Measurements from ENCODE around the gene OTOS. TPM values are rescaled to one million over a fixed set of nuclear protein-coding genes. Genes with fewer than 3 reads are reported as not detected.

OTOS gene
- total RNA-seq, 1 donor from 2014 or later: not detected

GRCh38 chr2:240106765-240107476 lies 33.5 kb downstream of the OTOS start:
- Mint-ChIP-seq H3K4me1 (ENCODE audit: low read depth, unreplicated experiment) (no peaks in the 10 kb centered on the region), H3K9me3 (ENCODE audit: unreplicated experiment) (no peaks in the 10 kb centered on the region), H3K4me3 (ENCODE audit: unreplicated experiment) (no peak overlapping the region), H3K27me3 (ENCODE audit: low read depth, unreplicated experiment) (peaks cover 25% of the 10 kb centered on the region), H3K27ac (ENCODE audit: unreplicated experiment) (no peak overlapping the region), H3K36me3 (ENCODE audit: low read depth, unreplicated experiment) (no peaks in the 10 kb centered on the region)
- Histone ChIP-seq H3K27ac (ENCODE audit: low read depth, low read length) (no peak overlapping the region), H3K79me2 (ENCODE audit: insufficient read depth, low read length) (no peaks in the 10 kb centered on the region), H3K27me3 (ENCODE audit: insufficient read depth, low read length) (no peaks in the 10 kb centered on the region), H3K9ac (ENCODE audit: low read length) (no peak overlapping the region), H3K4me2 (ENCODE audit: low read length) (no peak overlapping the region), H3K9me3 (ENCODE audit: insufficient read depth, low read depth, low read length) (no peaks in the 10 kb centered on the region), H3K4me3 (ENCODE audit: insufficient read depth, low read depth, low read length) (no peak overlapping the region), H3K4me1 (ENCODE audit: insufficient read depth, low read length) (no peaks in the 10 kb centered on the region), H3K36me3 (ENCODE audit: insufficient read depth, low read length) (no peaks in the 10 kb centered on the region), H4K20me1 (ENCODE audit: insufficient read depth, low read length) (no peaks in the 10 kb centered on the region), H2AFZ (ENCODE audit: low read depth, low read length) (no peak overlapping the region)
- FAIRE-seq (no peak), DNase-seq (ENCODE audit: low read depth) (no peak)
- TF ChIP-seq EZH2 (IDR thresholded peaks at IDR 0.05; ENCODE audit: insufficient read depth, low read length) (no peak), CTCF (IDR thresholded peaks at IDR 0.05; ENCODE audit: insufficient read depth, low read depth, low read length) (no peak)

- no peak overlapping the region for H2AFZ ChIP-seq (ENCODE audit: low read depth, low read length)
- Mint-ChIP-seq H3K27me3 (ENCODE audit: low read depth, unreplicated experiment) (peaks cover 21% of the 10 kb centered on the region), H3K36me3 (ENCODE audit: low read depth, unreplicated experiment) (no peaks in the 10 kb centered on the region), H3K4me1 (ENCODE audit: low read depth, unreplicated experiment) (no peaks in the 10 kb centered on the region), H3K9me3 (ENCODE audit: unreplicated experiment) (peaks cover 2% of the 10 kb centered on the region), H3K4me3 (ENCODE audit: unreplicated experiment) (no peak overlapping the region), H3K27ac (ENCODE audit: unreplicated experiment) (no peak overlapping the region)
- H3K9ac ChIP-seq (ENCODE audit: low read length): no peak overlapping the region
- peaks cover 3% of the 10 kb centered on the region for H3K27me3 ChIP-seq (ENCODE audit: insufficient read depth, low read length)
- no peaks in the 10 kb centered on the region for H4K20me1 ChIP-seq (ENCODE audit: insufficient read depth, low read length)
- FAIRE-seq (no peak), DNase-seq (ENCODE audit: low read depth) (no peak)
- H3K36me3 ChIP-seq (ENCODE audit: insufficient read depth, low read length): no peaks in the 10 kb centered on the region
- no peaks in the 10 kb centered on the region for H3K4me1 ChIP-seq (ENCODE audit: insufficient read depth, low read length)
- H3K4me3 ChIP-seq (ENCODE audit: insufficient read depth, low read depth, low read length): no peak overlapping the region
- H3K4me2 ChIP-seq (ENCODE audit: low read length): no peak overlapping the region
- no peaks in the 10 kb centered on the region for H3K9me3 ChIP-seq (ENCODE audit: insufficient read depth, low read depth, low read length)
- no peaks in the 10 kb centered on the region for H3K79me2 ChIP-seq (ENCODE audit: insufficient read depth, low read length)
- TF ChIP-seq CTCF (IDR thresholded peaks at IDR 0.05; ENCODE audit: insufficient read depth, low read depth, low read length) (no peak), EZH2 (IDR thresholded peaks at IDR 0.05; ENCODE audit: insufficient read depth, low read length) (no peak)
- H3K27ac ChIP-seq (ENCODE audit: low read depth, low read length): no peak overlapping the region
Measured at GRCh38 chr2:240105982-240106381, 34.5 kb downstream of the OTOS start.

GRCh38 chr2:240103136-240103535 lies 37.3 kb downstream of the OTOS start:
- Histone ChIP-seq H3K27me3 (ENCODE audit: insufficient read depth, low read length) (peaks cover 3% of the 10 kb centered on the region), H3K4me1 (ENCODE audit: insufficient read depth, low read length) (no peaks in the 10 kb centered on the region), H3K9ac (ENCODE audit: low read length) (no peak overlapping the region), H2AFZ (ENCODE audit: low read depth, low read length) (no peak overlapping the region), H3K36me3 (ENCODE audit: insufficient read depth, low read length) (no peaks in the 10 kb centered on the region), H3K79me2 (ENCODE audit: insufficient read depth, low read length) (no peaks in the 10 kb centered on the region), H3K9me3 (ENCODE audit: insufficient read depth, low read depth, low read length) (no peaks in the 10 kb centered on the region), H3K27ac (ENCODE audit: low read depth, low read length) (no peak overlapping the region), H3K4me3 (ENCODE audit: insufficient read depth, low read depth, low read length) (no peak overlapping the region), H3K4me2 (ENCODE audit: low read length) (no peak overlapping the region), H4K20me1 (ENCODE audit: insufficient read depth, low read length) (no peaks in the 10 kb centered on the region)
- H3K27ac Mint-ChIP-seq (ENCODE audit: unreplicated experiment): no peak overlapping the region
- H3K36me3 Mint-ChIP-seq (ENCODE audit: low read depth, unreplicated experiment): no peaks in the 10 kb centered on the region
- no peaks in the 10 kb centered on the region for H3K4me1 Mint-ChIP-seq (ENCODE audit: low read depth, unreplicated experiment)
- peaks cover 18% of the 10 kb centered on the region for H3K27me3 Mint-ChIP-seq (ENCODE audit: low read depth, unreplicated experiment)
- no peak for FAIRE-seq
- H3K4me3 Mint-ChIP-seq (ENCODE audit: unreplicated experiment): no peak overlapping the region
- DNase-seq (ENCODE audit: low read depth): no peak
- no peak for TF ChIP-seq EZH2 (IDR thresholded peaks at IDR 0.05; ENCODE audit: insufficient read depth, low read length)
- TF ChIP-seq CTCF (IDR thresholded peaks at IDR 0.05; ENCODE audit: insufficient read depth, low read depth, low read length): no peak
- peaks cover 12% of the 10 kb centered on the region for H3K9me3 Mint-ChIP-seq (ENCODE audit: unreplicated experiment)
